Cerebellar nuclear complex (tissue), 1 donor: ENCODE data around the gene DCP2.
"Not testable (repeated sequence)": the region's sequence is repeated elsewhere in the genome, so short reads cannot be mapped to it uniquely, and the experiment has no call there.

Experiments used
- DNase-seq, 2 experiments: peaks; one replicate each; lab custom pipeline; 2025; lab: John Stamatoyannopoulos, UW

The DCP2 gene

GRCh38 chr5:112976432-112977309, at the start of gene DCP2:
TSS of gene DCP2 (plus strand) at chr5:112976798. CDS start at chr5:112976934, 136 bp downstream.
- DNase-seq, result peak; percentile 54 to 97

- no peak for DNase-seq
Observed at GRCh38 chr5:112929336-112930081, 47.1 kb upstream of the DCP2 start.

- no peak for DNase-seq
Observed at GRCh38 chr5:112930082-112930344, 46.6 kb upstream of the DCP2 start.

- DNase-seq, result no peak
Observed at GRCh38 chr5:112931473-112931872, 45.1 kb upstream of the DCP2 start.

GRCh38 chr5:112933105-112933504, 43.5 kb upstream of the DCP2 start:
- no peak for DNase-seq

- DNase-seq, result no peak
Observed at GRCh38 chr5:112933651-112934365, 42.8 kb upstream of the DCP2 start.

- DNase-seq, result no peak
Observed at GRCh38 chr5:112934366-112934663, 42.3 kb upstream of the DCP2 start.

GRCh38 chr5:112935675-112936074, 40.9 kb upstream of the DCP2 start:
- DNase-seq, result no peak

- no peak for DNase-seq
Observed at GRCh38 chr5:112938286-112938685, 38.3 kb upstream of the DCP2 start.

GRCh38 chr5:112940670-112941069, 35.9 kb upstream of the DCP2 start:
- no peak for DNase-seq

- no peak for DNase-seq
Observed at GRCh38 chr5:112948458-112948857, 28.1 kb upstream of the DCP2 start.

GRCh38 chr5:112951124-112951702, 25.4 kb upstream of the DCP2 start:
- DNase-seq, result no peak

GRCh38 chr5:112956606-112957005, 20.0 kb upstream of the DCP2 start:
- DNase-seq, result no peak

- no peak for DNase-seq
Observed at GRCh38 chr5:112957036-112957808, 19.4 kb upstream of the DCP2 start.

- DNase-seq, result no peak
Observed at GRCh38 chr5:112958093-112959088, 18.2 kb upstream of the DCP2 start.

- not testable (repeated sequence) for DNase-seq
Observed at GRCh38 chr5:112959872-112960271, 16.7 kb upstream of the DCP2 start.

- DNase-seq, result no peak
Observed at GRCh38 chr5:112960315-112960714, 16.3 kb upstream of the DCP2 start.

- no peak for DNase-seq
Observed at GRCh38 chr5:112960863-112961504, 15.6 kb upstream of the DCP2 start.

GRCh38 chr5:112963374-112963733, 13.2 kb upstream of the DCP2 start:
- DNase-seq, result not testable (repeated sequence)

GRCh38 chr5:112965733-112966306, 10.8 kb upstream of the DCP2 start:
- no peak for DNase-seq
